ENCODE data around the gene PLD1. TPM values are rescaled to one million over a fixed set of nuclear protein-coding genes. Genes with fewer than 3 reads are reported as not detected.

PLD1 gene
- total RNA-seq, 1 experiment from 2014 or later, result 5.3 TPM

GRCh38 chr3:171745577-171746319 is 64.5 kb downstream of the PLD1 start:
- Histone ChIP-seq H3K27me3 (replicated peaks; ENCODE audit: control insufficient read depth, insufficient read depth, low read length) (no peaks in the 10 kb centered on the region), H3K9me3 (no peaks in the 10 kb centered on the region), H3K36me3 (ENCODE audit: control insufficient read depth, insufficient read depth, low read length) (no peaks in the 10 kb centered on the region; the same call in 1 of the 2 replicates), H3K4me3 (ENCODE audit: low read depth, low read length) (no peak overlapping the region), H3K4me1 (0 out of 2 replicates have a peak, but pooled peaks cover 2% of the 10 kb centered on the region)
- H3K9me3 Mint-ChIP-seq (ENCODE audit: unreplicated experiment), result no peaks in the 10 kb centered on the region
- no TSS peak for BruUV-seq (replicated peaks)
- POLR2A ChIA-PET, result no interaction called here
- CTCF ChIA-PET, result no interaction called here
- intact Hi-C loops (cut with micrococcal nuclease; ENCODE audit: unreplicated experiment), result no loop called here
- TF ChIP-seq, protein P1, sequence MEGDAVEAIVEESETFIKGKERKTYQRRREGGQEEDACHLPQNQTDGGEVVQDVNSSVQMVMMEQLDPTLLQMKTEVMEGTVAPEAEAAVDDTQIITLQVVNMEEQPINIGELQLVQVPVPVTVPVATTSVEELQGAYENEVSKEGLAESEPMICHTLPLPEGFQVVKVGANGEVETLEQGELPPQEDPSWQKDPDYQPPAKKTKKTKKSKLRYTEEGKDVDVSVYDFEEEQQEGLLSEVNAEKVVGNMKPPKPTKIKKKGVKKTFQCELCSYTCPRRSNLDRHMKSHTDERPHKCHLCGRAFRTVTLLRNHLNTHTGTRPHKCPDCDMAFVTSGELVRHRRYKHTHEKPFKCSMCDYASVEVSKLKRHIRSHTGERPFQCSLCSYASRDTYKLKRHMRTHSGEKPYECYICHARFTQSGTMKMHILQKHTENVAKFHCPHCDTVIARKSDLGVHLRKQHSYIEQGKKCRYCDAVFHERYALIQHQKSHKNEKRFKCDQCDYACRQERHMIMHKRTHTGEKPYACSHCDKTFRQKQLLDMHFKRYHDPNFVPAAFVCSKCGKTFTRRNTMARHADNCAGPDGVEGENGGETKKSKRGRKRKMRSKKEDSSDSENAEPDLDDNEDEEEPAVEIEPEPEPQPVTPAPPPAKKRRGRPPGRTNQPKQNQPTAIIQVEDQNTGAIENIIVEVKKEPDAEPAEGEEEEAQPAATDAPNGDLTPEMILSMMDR (IDR thresholded peaks at IDR 0.05; ENCODE audit: insufficient read depth in 1 of 2, low read depth in 1 of 2, low read length in 1 of 2, severe bottlenecking in 1 of 2, unreplicated experiment in 1 of 2), result no peak
- no peak overlapping the region for H3K27ac Mint-ChIP-seq (ENCODE audit: unreplicated experiment)
- no peaks in the 10 kb centered on the region for H3K36me3 Mint-ChIP-seq (ENCODE audit: insufficient read depth, unreplicated experiment)
- H3K4me1 Mint-ChIP-seq (ENCODE audit: low read depth, unreplicated experiment), result no peaks in the 10 kb centered on the region
- no peaks in the 10 kb centered on the region for H3K27me3 Mint-ChIP-seq (ENCODE audit: insufficient read depth, unreplicated experiment)
- H3K4me3 Mint-ChIP-seq (ENCODE audit: unreplicated experiment), result no peak overlapping the region
- DNase-seq, result no peak

GRCh38 chr3:171744158-171744741 is 66.0 kb downstream of the PLD1 start:
- Histone ChIP-seq H3K9me3 (no peaks in the 10 kb centered on the region), H3K4me1 (0 out of 2 replicates have a peak, but pooled peaks cover 2% of the 10 kb centered on the region), H3K36me3 (ENCODE audit: control insufficient read depth, insufficient read depth, low read length) (no peaks in the 10 kb centered on the region; the same call in 1 of the 2 replicates), H3K27me3 (replicated peaks; ENCODE audit: control insufficient read depth, insufficient read depth, low read length) (no peaks in the 10 kb centered on the region), H3K4me3 (ENCODE audit: low read depth, low read length) (no peak overlapping the region)
- Mint-ChIP-seq H3K27me3 (ENCODE audit: insufficient read depth, unreplicated experiment) (no peaks in the 10 kb centered on the region), H3K27ac (ENCODE audit: unreplicated experiment) (no peak overlapping the region), H3K4me3 (ENCODE audit: unreplicated experiment) (no peak overlapping the region), H3K9me3 (ENCODE audit: unreplicated experiment) (no peaks in the 10 kb centered on the region), H3K36me3 (ENCODE audit: insufficient read depth, unreplicated experiment) (no peaks in the 10 kb centered on the region), H3K4me1 (ENCODE audit: low read depth, unreplicated experiment) (no peaks in the 10 kb centered on the region)
- intact Hi-C loops (cut with micrococcal nuclease; ENCODE audit: unreplicated experiment), result no loop called here
- CTCF ChIA-PET, result no interaction called here
- BruUV-seq (replicated peaks), result no TSS peak
- no peak for DNase-seq
- POLR2A ChIA-PET, result no interaction called here
- TF ChIP-seq, protein P1 (IDR thresholded peaks at IDR 0.05; ENCODE audit: insufficient read depth in 1 of 2, low read depth in 1 of 2, low read length in 1 of 2, severe bottlenecking in 1 of 2, unreplicated experiment in 1 of 2), result no peak

DNA sequence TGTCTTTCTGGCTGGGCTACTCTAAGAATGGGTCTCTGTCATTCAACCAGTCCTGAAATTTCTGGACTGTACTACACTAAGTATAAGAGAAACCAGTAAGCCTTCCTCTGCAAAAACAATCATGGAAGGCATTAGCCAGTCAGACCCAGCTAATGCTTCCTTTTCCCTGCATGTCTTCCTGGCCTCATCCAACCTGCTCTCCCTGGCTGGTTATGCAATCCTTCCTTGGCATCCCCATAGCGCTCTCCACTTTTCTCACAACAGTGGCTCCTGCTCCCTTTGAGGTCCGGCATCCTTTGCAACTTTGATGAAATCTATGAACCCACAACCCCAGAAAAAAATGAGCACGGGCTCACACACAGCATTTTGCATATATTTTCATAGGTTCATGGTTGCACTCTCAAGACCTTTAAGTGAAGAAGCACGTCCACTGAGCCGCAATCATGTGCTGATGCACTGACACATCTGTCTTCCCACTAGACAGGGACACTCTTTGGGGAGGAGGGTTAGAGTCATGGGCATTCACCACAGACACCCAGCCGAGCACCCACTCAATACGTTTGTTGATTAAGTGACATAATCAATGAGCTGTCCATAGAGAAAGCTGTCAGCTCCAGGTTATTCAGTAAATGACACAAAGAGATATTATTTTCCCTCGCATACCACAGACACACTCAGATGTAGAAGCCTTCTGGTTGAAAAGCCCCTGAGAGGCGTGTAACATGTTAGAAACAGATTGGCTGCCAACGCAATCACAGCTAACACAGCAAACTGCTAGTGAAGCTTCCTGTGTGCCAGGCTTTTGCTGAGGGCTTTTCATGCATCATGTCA is 66.7 kb downstream of the PLD1 start:
- no peaks in the 10 kb centered on the region for H3K9me3 ChIP-seq
- H3K4me3 ChIP-seq (ENCODE audit: low read depth, low read length), result no peak overlapping the region
- CTCF ChIA-PET, result no interaction called here
- TF ChIP-seq, protein P1 (IDR thresholded peaks at IDR 0.05; ENCODE audit: insufficient read depth in 1 of 2, low read depth in 1 of 2, low read length in 1 of 2, severe bottlenecking in 1 of 2, unreplicated experiment in 1 of 2), result no peak
- no peak for DNase-seq
- no peaks in the 10 kb centered on the region for H3K9me3 Mint-ChIP-seq (ENCODE audit: unreplicated experiment)
- H3K4me1 Mint-ChIP-seq (ENCODE audit: low read depth, unreplicated experiment), result no peaks in the 10 kb centered on the region
- no peaks in the 10 kb centered on the region; the same call in 1 of the 2 replicates for H3K36me3 ChIP-seq (ENCODE audit: control insufficient read depth, insufficient read depth, low read length)
- no peaks in the 10 kb centered on the region for H3K36me3 Mint-ChIP-seq (ENCODE audit: insufficient read depth, unreplicated experiment)
- BruUV-seq (replicated peaks), result no TSS peak
- POLR2A ChIA-PET, result no interaction called here
- H3K4me3 Mint-ChIP-seq (ENCODE audit: unreplicated experiment), result no peak overlapping the region
- H3K27me3 ChIP-seq (replicated peaks; ENCODE audit: control insufficient read depth, insufficient read depth, low read length), result no peaks in the 10 kb centered on the region
- H3K4me1 ChIP-seq, result 0 out of 2 replicates have a peak, but pooled peaks cover 2% of the 10 kb centered on the region
- intact Hi-C loops (cut with micrococcal nuclease; ENCODE audit: unreplicated experiment), result no loop called here
- no peaks in the 10 kb centered on the region for H3K27me3 Mint-ChIP-seq (ENCODE audit: insufficient read depth, unreplicated experiment)
- H3K27ac Mint-ChIP-seq (ENCODE audit: unreplicated experiment), result no peak overlapping the region

All from Caco-2 (cell line).